ENCODE data around the gene DUT.
"Not testable (repeated sequence)": the region's sequence is repeated elsewhere in the genome, so short reads cannot be mapped to it uniquely, and the experiment has no call there.

The DUT gene

GRCh38 chr15:48330855-48331795, at the start of gene DUT:
TSS of gene DUT (plus strand) at chr15:48331429. CDS start at chr15:48331516, 87 bp downstream.
- peak; percentile 94 for DNase-seq

DNA sequence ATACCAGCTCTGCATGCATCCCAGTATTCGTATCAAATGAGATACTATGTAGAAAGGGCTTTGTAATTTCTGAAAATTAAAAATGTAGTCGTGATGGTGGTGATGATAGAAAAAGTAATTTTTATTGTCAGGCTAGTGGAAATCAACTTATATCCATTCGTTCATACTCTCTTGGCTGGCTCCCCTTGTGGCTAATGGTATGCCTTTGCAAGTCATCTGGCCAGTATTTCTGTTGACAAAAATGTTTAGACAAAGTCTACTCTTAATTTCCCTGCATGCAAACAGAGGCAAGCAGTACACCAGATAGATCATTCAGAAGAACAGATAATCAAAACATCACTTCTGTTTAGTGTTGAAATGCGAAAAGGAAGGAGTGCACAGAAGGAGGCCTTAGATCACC, 49.6 kb upstream of the DUT start:
- DNase-seq, result peak; percentile 3

- DNase-seq, result no peak
These were observed 49.0 kb upstream of the DUT start for GRCh38 chr15:48282216-48282615.

DNA sequence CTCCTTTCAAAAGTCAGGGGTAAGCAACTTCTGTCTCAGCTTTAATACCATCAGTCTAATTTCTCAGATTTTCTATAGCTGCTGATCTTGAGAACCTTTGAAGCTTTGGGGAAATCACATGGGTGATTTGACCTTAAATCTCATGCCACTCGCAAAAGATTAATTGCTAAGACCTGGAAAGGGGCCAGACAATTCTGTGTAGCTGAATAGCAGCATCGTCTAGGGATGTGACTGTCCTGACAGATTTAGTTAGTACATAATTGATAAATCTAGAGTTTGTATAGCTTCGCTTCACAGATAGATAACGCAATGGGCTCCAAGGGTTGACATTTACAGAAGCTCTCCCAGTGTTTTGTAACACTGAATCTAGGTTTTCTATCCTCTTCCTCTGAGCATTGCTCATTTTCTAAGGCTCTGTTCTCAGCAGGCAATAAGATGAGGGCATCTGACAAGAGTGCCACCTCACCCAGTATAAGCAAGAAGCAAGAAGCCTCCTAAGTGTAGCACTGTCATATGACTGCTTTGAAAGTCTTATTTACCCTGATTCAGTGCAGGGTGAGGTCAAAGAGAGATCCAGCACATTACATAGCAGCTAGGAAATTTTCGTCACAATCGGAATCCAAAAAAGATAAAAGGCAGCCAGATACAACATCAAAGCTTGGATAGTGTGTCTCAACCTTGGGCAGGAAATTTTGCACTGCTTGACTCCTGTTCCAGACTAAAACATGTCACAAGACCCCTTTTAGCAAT, 47.7 kb upstream of the DUT start:
- peak; percentile 1 for DNase-seq

- DNase-seq, result peak; percentile 86
These were observed 45.7 kb upstream of the DUT start for GRCh38 chr15:48285329-48286214.

DNA sequence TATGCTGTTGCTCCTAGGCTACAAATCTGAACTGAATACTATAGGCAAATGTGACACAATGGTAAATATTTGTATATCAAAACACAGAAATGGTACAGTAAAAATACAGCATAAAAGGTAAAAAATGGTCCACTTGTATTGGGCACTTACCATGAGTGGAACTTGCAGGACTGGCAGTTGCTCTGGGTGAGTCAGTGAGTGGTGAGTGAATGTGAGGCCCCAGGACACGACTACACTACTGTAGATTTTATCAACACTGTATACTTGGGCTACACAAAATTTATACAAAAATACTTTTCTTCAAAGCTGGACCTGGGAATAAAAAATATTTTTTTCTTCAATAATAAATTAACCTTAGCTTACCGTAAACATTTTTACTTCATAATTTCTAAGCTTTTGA, 41.6 kb upstream of the DUT start:
- DNase-seq, result no peak

GRCh38 chr15:48292458-48292857, 38.8 kb upstream of the DUT start:
- no peak for DNase-seq

- no peak for DNase-seq
These were observed 33.6 kb upstream of the DUT start for GRCh38 chr15:48297668-48298067.

- no peak for DNase-seq
These were observed 32.3 kb upstream of the DUT start for GRCh38 chr15:48298914-48299313.

DNA sequence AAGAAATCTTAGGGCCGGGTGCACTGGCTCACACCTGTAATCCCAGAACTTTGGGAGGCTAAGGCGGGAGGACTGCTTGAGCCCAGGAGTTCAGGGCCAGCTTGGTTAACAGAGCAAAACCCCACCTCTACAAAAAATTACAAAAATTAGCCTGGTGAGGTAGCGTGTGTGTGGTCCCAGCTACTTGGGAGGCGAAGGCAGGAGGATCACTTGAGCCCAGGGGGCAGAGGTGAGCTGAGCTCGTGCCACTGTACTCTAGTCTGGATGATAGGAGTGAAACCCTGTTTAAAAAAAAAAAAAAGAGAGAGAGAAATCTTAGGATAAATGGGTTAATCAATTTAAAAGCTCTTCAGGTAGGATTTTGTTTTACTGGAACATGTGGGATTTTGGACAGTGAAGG, 31.2 kb upstream of the DUT start:
- DNase-seq, result no peak

- no peak for DNase-seq
These were observed 26.8 kb upstream of the DUT start for GRCh38 chr15:48304398-48304797.

DNA sequence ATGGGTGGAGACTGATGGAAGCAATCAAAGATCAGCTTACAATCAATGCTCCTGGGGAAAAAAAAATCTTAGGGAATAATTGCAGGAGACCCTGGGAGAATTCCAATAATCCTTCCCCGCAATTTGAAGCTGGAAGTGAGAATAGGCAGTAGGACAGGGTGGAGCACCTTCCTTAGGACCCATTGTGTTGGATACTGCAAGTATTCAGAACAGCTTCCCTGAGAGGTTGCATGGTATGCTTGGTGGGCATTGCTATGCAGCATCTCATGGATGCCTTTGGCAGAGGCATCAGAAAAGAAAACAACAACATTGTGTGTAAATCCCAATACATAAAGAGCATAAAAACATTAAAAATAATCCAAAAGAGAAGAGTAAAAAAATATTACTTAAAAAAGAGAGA, 24.6 kb upstream of the DUT start:
- DNase-seq, result no peak

DNA sequence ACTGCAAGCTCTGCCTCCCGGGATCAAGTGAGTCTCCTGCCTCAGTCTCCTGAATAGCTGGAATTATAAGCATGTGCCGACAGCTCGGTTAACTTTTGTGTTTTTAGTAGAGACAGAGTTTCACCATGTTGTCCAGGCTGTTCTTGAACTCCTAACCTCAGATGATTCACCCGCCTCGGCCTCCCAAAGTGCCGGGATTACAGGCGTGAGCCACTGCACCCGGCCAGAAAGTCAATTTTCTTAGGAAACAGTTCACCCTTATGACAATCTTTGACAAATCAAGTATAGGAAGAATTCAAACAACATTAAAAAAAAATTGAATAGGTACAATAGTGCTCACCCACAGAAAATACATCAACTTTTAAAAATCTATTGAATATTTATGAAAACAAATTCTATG, 23.6 kb upstream of the DUT start:
- no peak for DNase-seq

DNA sequence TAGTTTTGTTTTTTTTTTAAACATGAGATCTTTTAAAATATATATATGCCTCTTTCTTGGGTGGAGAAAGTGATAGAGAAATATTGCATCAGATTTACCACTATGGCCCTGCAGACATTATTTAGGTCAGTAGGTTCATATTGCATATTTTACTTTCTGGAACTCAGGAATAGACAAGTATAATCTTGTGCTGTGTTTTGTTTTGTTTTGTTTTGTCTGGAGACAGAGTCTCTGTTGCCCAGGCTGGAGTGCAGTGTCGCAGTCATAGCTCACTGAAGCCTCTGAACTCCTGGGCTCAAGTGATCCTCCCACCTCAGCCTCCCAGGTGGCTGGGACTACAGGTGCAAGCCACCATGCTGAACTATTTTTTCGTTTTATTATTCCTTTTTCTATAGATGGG, 21.5 kb upstream of the DUT start:
- DNase-seq, result no peak

DNA sequence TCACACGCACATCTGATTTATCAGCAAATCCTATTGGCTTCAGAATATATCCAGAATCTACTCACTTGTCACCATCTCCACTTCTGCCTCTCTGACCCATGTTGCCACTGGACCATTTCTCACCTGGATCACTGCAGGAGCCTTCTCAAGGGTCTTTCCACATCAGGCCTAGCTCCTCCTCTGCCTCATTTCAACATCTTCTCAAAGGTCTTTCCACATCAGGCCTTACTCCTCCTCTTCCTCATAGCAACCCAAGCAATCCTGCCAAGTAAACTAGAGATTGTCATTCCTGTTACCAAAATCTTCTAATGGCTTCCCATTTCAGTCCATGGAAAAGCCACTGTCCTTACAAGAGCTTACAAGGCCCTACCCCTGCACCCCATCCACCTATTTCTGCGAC, 18.0 kb upstream of the DUT start:
- peak; percentile 58 for DNase-seq

DNA sequence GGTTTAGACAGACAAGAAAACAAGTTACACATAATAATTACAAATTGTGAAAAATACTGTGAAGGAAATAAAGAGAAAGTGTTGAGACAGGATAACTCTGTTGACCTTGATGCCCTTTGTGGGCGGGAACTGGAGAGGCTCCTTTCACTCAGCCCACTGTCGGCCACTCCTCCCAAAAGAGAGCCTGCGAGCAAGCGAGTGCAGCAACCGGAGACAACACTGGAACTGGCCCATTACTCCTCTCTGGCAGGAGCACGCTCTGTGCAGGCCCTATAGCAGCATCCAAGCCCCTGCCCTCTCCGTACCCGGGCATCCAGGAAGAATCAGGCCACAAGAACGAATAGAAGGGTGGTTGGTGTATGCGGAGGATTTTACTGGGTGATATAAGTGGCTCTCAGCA, 16.2 kb upstream of the DUT start:
- DNase-seq, result no peak

- DNase-seq, result no peak
These were observed 14.0 kb upstream of the DUT start for GRCh38 chr15:48317221-48317620.

GRCh38 chr15:48318131-48318530, 13.1 kb upstream of the DUT start:
- DNase-seq, result no peak

- no peak for DNase-seq
These were observed 7.9 kb upstream of the DUT start for GRCh38 chr15:48323294-48323693.

GRCh38 chr15:48324949-48325348, 6.3 kb upstream of the DUT start:
- DNase-seq, result no peak

DNA sequence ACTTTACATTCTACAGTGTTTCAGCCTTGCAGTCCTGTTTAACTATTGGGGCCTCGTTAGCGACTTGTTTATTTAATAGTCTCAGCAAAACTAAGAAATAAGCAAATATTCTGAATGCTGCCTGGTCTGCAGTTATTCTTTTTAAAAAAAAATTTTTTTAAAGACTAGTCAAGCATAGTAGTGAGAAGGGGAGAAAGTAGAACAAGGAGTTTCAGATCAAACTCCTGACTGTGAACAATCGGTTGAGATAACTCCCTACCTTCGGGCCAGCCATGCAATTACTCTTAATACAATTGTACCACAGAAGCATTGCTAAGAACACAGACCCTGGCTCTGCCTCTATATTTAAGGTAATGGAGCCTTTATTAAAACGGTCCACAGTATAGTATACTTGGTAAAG, 5.8 kb upstream of the DUT start:
- DNase-seq, result no peak

DNA sequence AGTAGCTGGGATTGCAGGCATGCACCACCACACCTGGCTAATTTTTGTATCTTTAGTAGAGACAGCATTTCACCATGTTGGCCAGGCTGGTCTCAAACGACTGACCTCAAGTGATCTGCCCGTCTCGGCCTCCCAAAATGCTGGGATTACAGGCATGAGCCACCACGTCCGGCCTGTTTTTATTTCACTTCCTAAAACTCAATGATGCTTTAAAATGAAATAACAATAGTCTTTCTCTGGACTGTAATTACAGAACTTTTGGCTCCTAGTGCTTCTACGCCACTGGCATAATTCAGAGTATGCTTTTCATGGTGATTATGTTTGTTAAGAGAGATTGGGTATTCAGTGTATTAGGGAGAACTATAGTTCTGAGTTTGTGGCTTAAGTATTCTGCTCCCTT, 5.0 kb upstream of the DUT start:
- not testable (repeated sequence) for DNase-seq
